GM20000 (cell line): ENCODE measurements around the gene ANKRD11.
"Not testable (repeated sequence)": the region's sequence is repeated elsewhere in the genome, so short reads cannot be mapped to it uniquely, and the experiment has no call there.

ENCODE experiments used
- DNase-seq: peaks from one replicate; pipeline ENCODE4 v3.0.0; 2012; ENCODE audit warnings: low spot score
- TF ChIP-seq, protein P1 (sequence below): IDR thresholded peaks from 2 replicates; pipeline ENCODE4 v1.5.1; 2012; ENCODE audit warnings: mild to moderate bottlenecking, control low read depth; ENCODE audit errors: extremely low read depth, missing control alignments

ANKRD11 gene

DNA sequence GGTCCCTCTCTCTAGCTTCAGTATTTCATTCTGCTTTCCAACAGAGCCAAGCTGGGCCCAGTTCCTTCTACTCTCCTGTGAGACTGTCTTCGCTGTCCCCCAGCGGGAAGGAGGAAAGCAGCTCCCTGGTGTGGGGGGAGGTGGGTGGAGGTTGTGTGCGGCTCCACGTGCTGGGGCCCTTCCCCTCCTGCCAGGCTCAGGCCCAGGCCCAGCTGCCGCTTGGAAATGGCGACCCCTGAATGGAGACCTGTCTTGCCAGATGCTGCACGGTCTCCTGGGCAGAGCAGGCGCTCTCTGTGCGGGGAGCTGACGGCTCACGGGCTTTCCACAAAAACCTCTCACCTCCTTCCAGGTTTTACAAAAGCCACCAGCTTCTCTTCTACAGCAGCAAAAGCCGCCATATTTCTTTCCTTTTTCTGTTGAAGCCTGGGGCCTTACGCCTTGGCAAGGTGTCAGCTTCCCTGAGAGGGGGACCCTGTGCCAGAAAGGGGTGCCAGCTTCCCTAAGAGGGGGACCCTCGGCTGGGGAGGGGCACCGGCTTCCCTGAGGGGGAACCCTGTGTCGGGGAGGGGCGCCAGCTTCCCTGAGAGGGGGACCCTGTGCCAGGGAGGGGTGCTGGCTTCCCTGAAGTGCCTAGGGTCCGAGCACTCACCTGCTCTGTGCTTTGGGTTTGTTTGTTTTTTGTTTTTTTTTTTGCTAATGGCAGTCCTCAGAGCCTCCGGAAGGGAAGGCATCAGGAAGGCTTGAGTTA, 225.4 kb downstream of the ANKRD11 start:
- no peak for DNase-seq
- TF ChIP-seq, protein P1, sequence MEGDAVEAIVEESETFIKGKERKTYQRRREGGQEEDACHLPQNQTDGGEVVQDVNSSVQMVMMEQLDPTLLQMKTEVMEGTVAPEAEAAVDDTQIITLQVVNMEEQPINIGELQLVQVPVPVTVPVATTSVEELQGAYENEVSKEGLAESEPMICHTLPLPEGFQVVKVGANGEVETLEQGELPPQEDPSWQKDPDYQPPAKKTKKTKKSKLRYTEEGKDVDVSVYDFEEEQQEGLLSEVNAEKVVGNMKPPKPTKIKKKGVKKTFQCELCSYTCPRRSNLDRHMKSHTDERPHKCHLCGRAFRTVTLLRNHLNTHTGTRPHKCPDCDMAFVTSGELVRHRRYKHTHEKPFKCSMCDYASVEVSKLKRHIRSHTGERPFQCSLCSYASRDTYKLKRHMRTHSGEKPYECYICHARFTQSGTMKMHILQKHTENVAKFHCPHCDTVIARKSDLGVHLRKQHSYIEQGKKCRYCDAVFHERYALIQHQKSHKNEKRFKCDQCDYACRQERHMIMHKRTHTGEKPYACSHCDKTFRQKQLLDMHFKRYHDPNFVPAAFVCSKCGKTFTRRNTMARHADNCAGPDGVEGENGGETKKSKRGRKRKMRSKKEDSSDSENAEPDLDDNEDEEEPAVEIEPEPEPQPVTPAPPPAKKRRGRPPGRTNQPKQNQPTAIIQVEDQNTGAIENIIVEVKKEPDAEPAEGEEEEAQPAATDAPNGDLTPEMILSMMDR: no peak

GRCh38 chr16:89261691-89262563, 228.4 kb downstream of the ANKRD11 start:
- TF ChIP-seq, protein P1: no peak
- DNase-seq: no peak

DNA sequence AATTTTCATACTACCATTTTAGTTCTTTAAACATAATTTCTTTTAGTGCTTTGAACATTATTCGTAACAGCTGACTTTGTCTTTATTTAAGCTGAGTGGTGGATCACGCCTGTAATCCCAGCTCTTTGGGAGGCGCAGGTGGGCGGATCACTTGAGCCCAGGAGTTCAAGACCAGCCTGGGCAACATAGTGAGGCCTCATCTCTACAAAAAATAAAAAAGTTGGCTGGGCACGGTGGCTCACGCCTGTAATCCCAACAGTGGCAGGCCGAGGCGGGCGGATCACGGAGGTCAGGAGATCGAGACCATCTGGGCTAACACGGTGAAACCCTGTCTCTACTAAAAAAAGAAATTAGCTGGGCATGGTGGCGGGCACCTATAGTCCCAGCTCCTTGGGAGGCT, 230.5 kb downstream of the ANKRD11 start:
- DNase-seq: not testable (repeated sequence)

DNA sequence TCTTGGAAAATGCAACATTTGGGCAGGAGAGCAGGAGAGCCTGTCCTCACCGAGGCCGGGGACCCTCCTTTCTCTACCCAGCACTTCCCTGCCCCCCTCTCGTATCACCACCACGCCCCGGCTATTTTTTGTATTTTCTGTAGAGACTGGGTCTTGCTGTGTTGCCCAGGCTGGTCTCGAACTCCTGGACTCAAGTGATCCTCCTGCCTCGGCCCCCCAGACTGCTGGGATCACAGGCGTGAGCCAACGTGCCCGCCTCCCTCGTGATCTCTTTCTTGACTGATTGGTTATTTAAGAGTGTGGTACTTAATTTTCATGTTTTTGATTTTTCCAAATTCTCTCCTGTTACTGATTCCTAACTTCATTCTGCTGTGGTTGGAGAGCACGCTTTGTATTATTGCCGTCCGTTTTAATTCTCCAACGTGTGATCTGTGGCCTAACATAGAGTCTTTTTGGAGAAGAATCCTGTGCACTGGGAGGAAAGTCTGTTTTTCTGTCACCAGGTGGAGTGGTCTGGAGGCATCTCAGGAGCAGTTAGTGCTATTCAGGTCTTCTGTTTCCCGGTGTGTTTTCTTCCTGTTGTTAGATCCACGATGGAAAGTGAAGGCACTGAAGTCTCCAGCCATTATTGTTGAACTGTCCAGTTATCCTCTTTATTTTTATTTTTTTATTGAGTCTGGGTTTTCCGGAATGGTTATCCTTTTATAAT, 232.4 kb downstream of the ANKRD11 start:
- DNase-seq: peak; percentile 39
- TF ChIP-seq, protein P1: no peak

- peak; percentile 38 for DNase-seq
- TF ChIP-seq, protein P1: no peak
These were observed 233.1 kb downstream of the ANKRD11 start for GRCh38 chr16:89257281-89257731.

- TF ChIP-seq, protein P1: no peak
- DNase-seq: peak; percentile 54
These were observed 233.6 kb downstream of the ANKRD11 start for GRCh38 chr16:89256651-89257254.

DNA sequence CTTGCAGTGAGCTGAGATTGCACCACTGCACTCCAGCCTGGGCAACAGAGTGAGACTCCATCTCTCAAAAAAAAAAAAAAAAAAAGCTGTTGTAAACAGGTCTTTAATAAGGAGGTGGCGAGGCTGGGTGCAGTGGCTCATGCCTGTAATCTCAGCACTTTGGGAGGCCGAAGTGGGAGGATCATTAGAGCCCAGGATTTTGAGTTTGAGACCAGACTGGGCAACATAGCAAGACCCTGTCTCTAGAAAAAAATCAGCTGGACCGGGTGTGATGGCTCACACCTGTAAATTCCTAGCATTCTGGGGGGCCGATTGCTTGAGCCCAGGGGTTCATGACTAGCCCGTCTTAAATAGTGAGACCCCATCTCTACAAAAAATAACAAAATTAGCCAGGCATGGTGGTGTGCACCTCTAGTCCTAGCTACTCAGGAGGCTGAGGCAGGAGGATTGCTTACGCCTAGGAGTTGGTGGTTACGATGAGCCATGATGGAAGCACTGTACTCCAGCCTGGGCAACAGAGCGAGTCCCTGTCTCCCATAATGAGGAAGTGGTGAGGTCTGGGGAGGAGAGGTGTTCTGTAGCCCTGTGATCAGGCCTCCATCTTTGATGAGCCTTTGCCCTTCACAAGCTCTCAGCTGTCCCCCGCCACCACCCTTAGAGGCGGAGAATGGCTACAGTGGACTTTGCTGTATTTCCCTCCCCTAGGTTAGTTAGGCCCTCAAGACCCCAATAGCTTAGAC, 236.6 kb downstream of the ANKRD11 start:
- no peak for DNase-seq
- TF ChIP-seq, protein P1: no peak
